IMR-90 (cell line): ENCODE measurements around the gene VOPP1. TPM values are rescaled to one million over a fixed set of nuclear protein-coding genes. Genes with fewer than 3 reads are reported as not detected.

Experiments
- ATAC-seq: fragments of 200-7000 bp; cut with Tn5 transposase; 2 replicates; pipeline ENCODE4 v1.9.1; 2020; ENCODE audit warnings: low read depth, mild to moderate bottlenecking, moderate library complexity
- Bru-seq: library from RNA; stranded (reverse); fragments of 400-500 nt; gene quantifications from one replicate; lab custom pipeline; 2021; lab: Mats Ljungman, UMichigan
- BruChase-seq, 2 experiments: library from RNA; stranded (reverse); fragments of 400-500 nt; gene quantifications; one replicate each; lab custom pipeline; 2021; lab: Mats Ljungman, UMichigan
- BruUV-seq: library from RNA; stranded (reverse); fragments of 400-500 nt; replicated peaks from 2 replicates; lab custom pipeline; 2021; lab: Mats Ljungman, UMichigan
- CTCF ChIA-PET: fragments of 300-600 bp; formaldehyde crosslinking; extraction: SDS; loops from one replicate; lab custom pipeline; 2021; ENCODE audit warnings: antibody characterized with exemption; lab: Yijun Ruan, JAX
- POLR2A ChIA-PET: fragments of 300-600 bp; sonication (Branson Sonifier 250); formaldehyde crosslinking; loops from one replicate; lab custom pipeline; 2022; ENCODE audit warnings: antibody characterized with exemption; ENCODE audit not compliant: unreplicated experiment; lab: Charles Lee
- DNase-seq: peaks from one replicate; pipeline ENCODE4 v3.0.0; 2013
- H2AFZ ChIP-seq: replicated peaks from 2 replicates; pipeline ENCODE3; 2013; ENCODE audit warnings: low read length, mild to moderate bottlenecking; ENCODE audit not compliant: poor library complexity
- H2AK5ac ChIP-seq: 2 replicates; pipeline ENCODE4 v1.6.1; 2013; ENCODE audit warnings: low read depth, low read length, inconsistent platforms
- H2AK9ac ChIP-seq: replicated peaks from 2 replicates; pipeline ENCODE3; 2013; ENCODE audit warnings: mild to moderate bottlenecking, low read depth, low read length, moderate library complexity; ENCODE audit not compliant: poor library complexity
- H2BK120ac ChIP-seq: 2 replicates; pipeline ENCODE4 v1.6.1; 2013; ENCODE audit warnings: low read depth, low read length, inconsistent platforms
- H2BK15ac ChIP-seq: 3 replicates; pipeline ENCODE4 v1.6.1; 2013; ENCODE audit warnings: low read depth, low read length, inconsistent platforms
- H2BK20ac ChIP-seq: 2 replicates; pipeline ENCODE4 v1.6.1; 2013; ENCODE audit warnings: low read depth, mild to moderate bottlenecking, inconsistent platforms, low read length, moderate library complexity
- H2BK5ac ChIP-seq: 2 replicates; pipeline ENCODE4 v1.6.1; 2013; ENCODE audit warnings: mild to moderate bottlenecking, low read depth, low read length, inconsistent platforms; ENCODE audit not compliant: poor library complexity, severe bottlenecking
- H3K14ac ChIP-seq: replicated peaks from 2 replicates; pipeline ENCODE4 v1.6.1; 2013; ENCODE audit warnings: low read depth, low read length, inconsistent platforms
- H3K18ac ChIP-seq: 2 replicates; pipeline ENCODE4 v1.6.1; 2013; ENCODE audit warnings: low read depth, low read length, control low read depth
- H3K23ac ChIP-seq: 2 replicates; pipeline ENCODE4 v1.6.1; 2013; ENCODE audit warnings: low read depth, low read length, inconsistent platforms
- H3K27ac ChIP-seq: 2 replicates; pipeline ENCODE4 v1.5.1; 2013; ENCODE audit warnings: mild to moderate bottlenecking, control low read depth, low read length; ENCODE audit not compliant: insufficient read depth
- H3K27me3 ChIP-seq: 2 replicates; pipeline ENCODE4 v1.6.1; 2013; ENCODE audit warnings: low read length; ENCODE audit not compliant: control insufficient read depth, insufficient read depth
- H3K36me3 ChIP-seq: 2 replicates; pipeline ENCODE4 v1.6.1; 2013; ENCODE audit warnings: low read length, mixed read lengths; ENCODE audit not compliant: control insufficient read depth, insufficient read depth
- H3K4ac ChIP-seq: 2 replicates; pipeline ENCODE4 v1.6.1; 2013; ENCODE audit warnings: low read depth, low read length, inconsistent platforms
- H3K4me1 ChIP-seq: 2 replicates; pipeline ENCODE4 v1.6.1; 2013; ENCODE audit warnings: low read length, mixed read lengths; ENCODE audit not compliant: control insufficient read depth, insufficient read depth
- H3K4me2 ChIP-seq: 2 replicates; pipeline ENCODE4 v1.6.1; 2013; ENCODE audit warnings: low read depth, mild to moderate bottlenecking, control low read depth, low read length, moderate library complexity
- H3K4me3 ChIP-seq: 2 replicates; pipeline ENCODE4 v1.5.1; 2013; ENCODE audit warnings: low read depth, mild to moderate bottlenecking, control low read depth, low read length, moderate library complexity; ENCODE audit not compliant: insufficient read depth
- H3K56ac ChIP-seq: 2 replicates; pipeline ENCODE4 v1.6.1; 2013; ENCODE audit warnings: low read length, inconsistent platforms; ENCODE audit not compliant: insufficient read depth; ENCODE audit errors: extremely low read depth
- H3K79me1 ChIP-seq, 2 experiments: 2 replicates each; pipeline ENCODE4 v1.6.1; 2013; ENCODE audit warnings: low read length in 2 of 2, inconsistent platforms in 1 of 2, low read depth in 1 of 2
- H3K9ac ChIP-seq: 2 replicates; pipeline ENCODE4 v1.6.1; 2013; ENCODE audit warnings: low read depth, low read length, control low read depth
- H3K9me1 ChIP-seq: 2 replicates; pipeline ENCODE4 v1.6.1; 2013; ENCODE audit warnings: low read length, inconsistent platforms; ENCODE audit not compliant: insufficient read depth
- H3K9me3 ChIP-seq: 2 replicates; pipeline ENCODE4 v1.6.1; 2013; ENCODE audit warnings: low read length; ENCODE audit not compliant: control insufficient read depth, insufficient read depth
- H4K20me1 ChIP-seq: 2 replicates; pipeline ENCODE4 v1.6.1; 2013; ENCODE audit warnings: low read length, inconsistent platforms; ENCODE audit not compliant: insufficient read depth
- H4K5ac ChIP-seq: 2 replicates; pipeline ENCODE4 v1.6.1; 2013; ENCODE audit warnings: mild to moderate bottlenecking, low read depth, low read length, control low read depth
- H4K8ac ChIP-seq, 2 experiments: 2 replicates each; pipeline ENCODE4 v1.6.1; 2013; ENCODE audit warnings: low read depth in 2 of 2, low read length in 2 of 2, control low read depth in 1 of 2, inconsistent platforms in 1 of 2
- H4K91ac ChIP-seq: 2 replicates; pipeline ENCODE4 v1.6.1; 2013; ENCODE audit warnings: low read depth, low read length, inconsistent platforms; ENCODE audit not compliant: insufficient read depth
- BHLHE40 ChIP-seq: fragments of 150-350 bp; IDR thresholded peaks from 2 replicates; pipeline ENCODE4 v1.6.1; 2016; ENCODE audit warnings: mild to moderate bottlenecking, low read depth, low read length
- MAZ ChIP-seq: IDR thresholded peaks from 2 replicates; pipeline ENCODE4 v1.6.1; 2012; ENCODE audit warnings: low read depth, mild to moderate bottlenecking, low read length, improper control_type of control experiment, moderate library complexity, borderline replicate concordance
- NFE2L2 ChIP-seq: fragments of 150-350 bp; IDR thresholded peaks from 2 replicates; pipeline ENCODE4 v1.6.1; 2016; ENCODE audit warnings: low read depth, mild to moderate bottlenecking, low read length
- POLR2A ChIP-seq: IDR thresholded peaks from 2 replicates; pipeline ENCODE4 v1.6.1; 2012; ENCODE audit warnings: mild to moderate bottlenecking, low read depth, low read length
- RAD21 ChIP-seq: IDR thresholded peaks from 2 replicates; pipeline ENCODE4 v1.6.1; 2012; ENCODE audit warnings: low read length, improper control_type of control experiment
- WGBS, 2 experiments: methylation state at CpG; one replicate each; pipeline versions ENCODE4 v1.1.5 to v1.1.7; 2013; ENCODE audit warnings: missing lambda C conversion rate in 2 of 2; ENCODE audit not compliant: insufficient read length in 1 of 2; ENCODE audit errors: extremely low coverage in 2 of 2; 5-methylcytosine and 5-hydroxymethylcytosine counted together
- dilution Hi-C: fragments of 300-500 bp; cut with HindIII; formaldehyde crosslinking; loops from one replicate; pipeline ENCODE4 v1.14.3; 2018; ENCODE audit warnings: low sequenced_read_pairs; ENCODE audit not compliant: unreplicated experiment
- in situ Hi-C: fragments of 300-500 bp; cut with MboI; formaldehyde crosslinking; loops from 3 replicates; pipeline ENCODE4 v1.14.3; 2019; ENCODE audit warnings: low sequenced_read_pairs, inconsistent platforms, mixed read lengths
- intact Hi-C: fragments of 100-400 bp; cut with micrococcal nuclease; formaldehyde crosslinking; loops from 2 replicates; pipeline ENCODE4 v1.10.0; 2022
- long read RNA-seq: library from polyadenylated mRNA; unstranded; transcript quantifications from one replicate; pipeline ENCODE4 v2.0.0, GENCODE V29; 2021; ENCODE audit not compliant: unreplicated experiment
- polyA plus RNA-seq, 3 experiments: library from polyadenylated mRNA; depleted of rRNA; stranded (reverse); fragments of >200 nt; gene quantifications; 2 replicates each; pipeline ENCODE4 v1.2.3, GENCODE V29; 2012; ENCODE audit warnings: low replicate concordance in 1 of 3
- total RNA-seq: library from RNA; depleted of rRNA; stranded (reverse); fragments of >200 nt; gene quantifications from 2 replicates; pipeline ENCODE4 v1.2.3, GENCODE V29; 2012; rRNA removed
- TF ChIP-seq, protein P1 (sequence below): fragments of 150-350 bp; IDR thresholded peaks from 2 replicates; pipeline ENCODE4 v1.6.1; 2016; ENCODE audit warnings: low read depth, mild to moderate bottlenecking, low read length, moderate library complexity, borderline replicate concordance
- TF ChIP-seq, protein P2 (sequence below): fragments of 150-350 bp; IDR thresholded peaks from 2 replicates; pipeline ENCODE4 v1.6.1; 2017; ENCODE audit warnings: mild to moderate bottlenecking, antibody characterized with exemption, low read length, low read depth

VOPP1 gene, protein sequence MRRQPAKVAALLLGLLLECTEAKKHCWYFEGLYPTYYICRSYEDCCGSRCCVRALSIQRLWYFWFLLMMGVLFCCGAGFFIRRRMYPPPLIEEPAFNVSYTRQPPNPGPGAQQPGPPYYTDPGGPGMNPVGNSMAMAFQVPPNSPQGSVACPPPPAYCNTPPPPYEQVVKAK
- total RNA-seq (94.5 and 94.7 TPM in 2 replicates), polyA plus RNA-seq (2012; rRNA removed) (54.5 and 60.2 TPM in 2 replicates), Bru-seq, nascent RNA (percentile 87 among the genes with signal in this experiment), BruChase-seq, experiment 1, labeled RNA remaining after a 6-hour chase (percentile 77 among the genes with signal in this experiment), BruChase-seq, experiment 2, labeled RNA remaining after a 2-hour chase (percentile 81 among the genes with signal in this experiment)
- 39.0 and 52.2 TPM in 2 replicates for polyA plus RNA-seq (2012; cell fraction: cytosol; rRNA removed)
- 26.0 and 27.4 TPM in 2 replicates for polyA plus RNA-seq (2012; cell fraction: nucleus; rRNA removed; ENCODE audit: low replicate concordance)
- long read RNA-seq, transcript VOPP1-201 (5 exons, 2,962 nt) = major isoform, 131 of 207 reads
- long read RNA-seq, partial matches to known transcripts = 9 of 207 reads
- long read RNA-seq, other reads (novel, unspliced or antisense) = 67 of 207 reads

DNA sequence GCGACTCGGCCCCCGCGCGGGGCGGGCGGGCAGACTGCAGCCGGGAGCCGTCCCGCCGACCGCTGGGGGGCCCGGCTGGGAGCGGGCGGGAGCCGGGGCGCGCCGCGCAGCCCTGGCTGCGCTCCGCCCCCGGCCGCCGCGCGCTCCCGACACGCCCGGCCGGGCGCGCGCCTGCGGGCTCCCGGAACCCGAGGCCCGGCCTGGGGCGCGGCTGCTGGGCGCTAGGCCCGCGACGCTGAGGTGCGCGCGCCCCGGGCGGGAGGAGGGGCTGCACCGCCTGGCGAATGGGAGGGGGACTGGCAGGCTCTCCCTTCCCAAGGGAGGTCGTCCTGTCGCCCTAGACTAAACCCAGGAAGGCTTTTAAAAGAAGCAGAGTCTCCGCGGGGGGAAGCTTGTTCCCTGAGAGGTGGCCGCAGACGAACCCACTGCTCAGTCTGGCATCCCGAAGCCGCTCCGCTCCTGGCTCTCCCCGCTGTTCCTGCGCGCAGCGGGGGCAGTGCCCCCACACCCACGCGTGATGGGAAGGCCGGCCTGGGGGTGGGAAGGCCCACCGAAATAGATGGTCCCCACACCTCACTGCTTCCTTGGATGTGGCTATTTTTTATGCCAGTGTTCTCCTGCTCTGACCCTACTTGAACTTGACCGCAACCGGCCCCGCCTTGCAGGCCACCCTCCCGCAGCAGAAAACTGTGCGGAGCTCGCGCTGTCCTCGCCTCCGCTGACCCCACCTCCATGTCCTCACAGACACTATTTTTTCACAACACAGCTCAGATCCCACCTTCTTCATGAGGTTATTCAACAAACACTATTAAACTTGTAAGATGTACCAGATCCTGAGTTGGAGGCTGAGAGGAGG is at the start of gene VOPP1:
Gene VOPP1 (minus strand): TSS at position 125 of the 856 bp plus-strand sequence. CDS start 178 bp downstream, outside the sequence.
- Histone ChIP-seq H2AFZ (peak within 1 kb of the TSS; percentile 96), H3K18ac (peak within 1 kb of the TSS; percentile 79), H3K56ac (peak within 1 kb of the TSS; percentile 79), H4K20me1 (peaks cover 18% of the 10 kb centered on the region), H3K36me3 (no peaks in the 10 kb centered on the region), H4K8ac (peak within 1 kb of the TSS; percentile 91 to 94), H3K4me3 (peak within 1 kb of the TSS; percentile 67), H4K91ac (peak within 1 kb of the TSS; percentile 82), H3K4me2 (peak within 1 kb of the TSS; percentile 87), H3K27me3 (no peaks in the 10 kb centered on the region), H3K9ac (peak within 1 kb of the TSS; percentile 92), H3K9me1 (peaks cover 29% of the 10 kb centered on the region), H3K4me1 (peaks cover 28% of the 10 kb centered on the region), H3K27ac (peak within 1 kb of the TSS; percentile 92), H2BK15ac (peak within 1 kb of the TSS; percentile 69; the same call in 2 of the 3 replicates), H3K79me1 (peaks cover 3 to 44% of the 10 kb centered on the region in 2 experiments; a peak in 3 of 4 replicates), H3K23ac (peak within 1 kb of the TSS; percentile 93), H2BK20ac (peak within 1 kb of the TSS; percentile 64), H3K4ac (peak within 1 kb of the TSS; percentile 79), H2BK5ac (peak within 1 kb of the TSS; percentile 77), H3K9me3 (no peaks in the 10 kb centered on the region), H3K14ac (peak within 1 kb of the TSS; percentile 94), H2AK9ac (peak within 1 kb of the TSS; percentile 96), H4K5ac (peak within 1 kb of the TSS; percentile 82), H2BK120ac (peak within 1 kb of the TSS; percentile 88), H2AK5ac (peak within 1 kb of the TSS; percentile 76)
- WGBS, 2 experiments = 1% methylated on average over 40 of the region's 77 CpGs; no CpG with 5 or more reads in 1 of the 2 experiments
- DNase-seq (peak; percentile 63), ATAC-seq (peak; percentile 74)
- ChIA-PET CTCF (interaction anchor here (0.6 to 1.5 kb wide), 3 partner anchors 22 to 430 kb away, joined by 3 to 7 read pairs (median 3); no protein-coding TSS in a partner anchor), POLR2A (no interaction called here)
- in situ Hi-C loops = loop anchor here (25.0 kb wide), 1 partner anchor 810 kb away; the partner anchor contains the start of gene SEC61G
- BruUV-seq = no TSS peak
- TF ChIP-seq MAZ (peak; percentile 43; the same call in 1 of the 2 replicates), NFE2L2 (no peak), POLR2A (no peak), RAD21 (no peak), BHLHE40 (no peak)
- TF ChIP-seq, protein P1, sequence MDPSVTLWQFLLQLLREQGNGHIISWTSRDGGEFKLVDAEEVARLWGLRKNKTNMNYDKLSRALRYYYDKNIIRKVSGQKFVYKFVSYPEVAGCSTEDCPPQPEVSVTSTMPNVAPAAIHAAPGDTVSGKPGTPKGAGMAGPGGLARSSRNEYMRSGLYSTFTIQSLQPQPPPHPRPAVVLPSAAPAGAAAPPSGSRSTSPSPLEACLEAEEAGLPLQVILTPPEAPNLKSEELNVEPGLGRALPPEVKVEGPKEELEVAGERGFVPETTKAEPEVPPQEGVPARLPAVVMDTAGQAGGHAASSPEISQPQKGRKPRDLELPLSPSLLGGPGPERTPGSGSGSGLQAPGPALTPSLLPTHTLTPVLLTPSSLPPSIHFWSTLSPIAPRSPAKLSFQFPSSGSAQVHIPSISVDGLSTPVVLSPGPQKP = no peak
- TF ChIP-seq, protein P2, sequence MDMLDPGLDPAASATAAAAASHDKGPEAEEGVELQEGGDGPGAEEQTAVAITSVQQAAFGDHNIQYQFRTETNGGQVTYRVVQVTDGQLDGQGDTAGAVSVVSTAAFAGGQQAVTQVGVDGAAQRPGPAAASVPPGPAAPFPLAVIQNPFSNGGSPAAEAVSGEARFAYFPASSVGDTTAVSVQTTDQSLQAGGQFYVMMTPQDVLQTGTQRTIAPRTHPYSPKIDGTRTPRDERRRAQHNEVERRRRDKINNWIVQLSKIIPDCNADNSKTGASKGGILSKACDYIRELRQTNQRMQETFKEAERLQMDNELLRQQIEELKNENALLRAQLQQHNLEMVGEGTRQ = no peak
- dilution Hi-C loops = no loop called here
- intact Hi-C loops = loop anchor here (2.0 to 10.0 kb wide), 2 partner anchors 94 to 798 kb away; no protein-coding TSS in a partner anchor
